ENCODE measurements around the gene ART1.
"Not testable (repeated sequence)": the region's sequence is repeated elsewhere in the genome, so short reads cannot be mapped to it uniquely, and the experiment has no call there.

The ART1 gene

GRCh38 chr11:3643102-3643546 lies 1.8 kb upstream of the ART1 start:
- peak overlapping the region; percentile 82 for H3K4me3 Mint-ChIP-seq
- not testable (repeated sequence) for H3K27ac Mint-ChIP-seq; H3K36me3 Mint-ChIP-seq; H3K9me3 Mint-ChIP-seq (ENCODE audit: low read depth); H3K4me1 Mint-ChIP-seq (ENCODE audit: low read depth)
- peaks cover 27% of the 10 kb centered on the region for H3K27me3 Mint-ChIP-seq

GRCh38 chr11:3645552-3645951 lies 624 bp downstream of the ART1 start:
- Mint-ChIP-seq H3K36me3 (peaks cover 4% of the 10 kb centered on the region), H3K4me1 (ENCODE audit: low read depth) (peaks cover 6% of the 10 kb centered on the region), H3K9me3 (ENCODE audit: low read depth) (no peaks in the 10 kb centered on the region), H3K4me3 (no peak overlapping the region), H3K27ac (no peak overlapping the region), H3K27me3 (peaks cover 30% of the 10 kb centered on the region)

- not testable (repeated sequence) for H3K27ac Mint-ChIP-seq; H3K9me3 Mint-ChIP-seq (ENCODE audit: low read depth); H3K4me1 Mint-ChIP-seq (ENCODE audit: low read depth); H3K36me3 Mint-ChIP-seq; H3K4me3 Mint-ChIP-seq
- H3K27me3 Mint-ChIP-seq = peaks cover 26% of the 10 kb centered on the region
Measured at GRCh38 chr11:3648843-3649242, 3.9 kb downstream of the ART1 start.

GRCh38 chr11:3649374-3649773 lies 4.4 kb downstream of the ART1 start:
- not testable (repeated sequence) for H3K9me3 Mint-ChIP-seq (ENCODE audit: low read depth); H3K36me3 Mint-ChIP-seq; H3K27ac Mint-ChIP-seq; H3K4me1 Mint-ChIP-seq (ENCODE audit: low read depth); H3K4me3 Mint-ChIP-seq
- H3K27me3 Mint-ChIP-seq = peaks cover 22% of the 10 kb centered on the region

GRCh38 chr11:3652514-3652913 lies 7.6 kb downstream of the ART1 start:
- not testable (repeated sequence) for H3K36me3 Mint-ChIP-seq; H3K27ac Mint-ChIP-seq; H3K4me3 Mint-ChIP-seq; H3K4me1 Mint-ChIP-seq (ENCODE audit: low read depth); H3K9me3 Mint-ChIP-seq (ENCODE audit: low read depth)
- peaks cover 12% of the 10 kb centered on the region for H3K27me3 Mint-ChIP-seq

GRCh38 chr11:3655547-3655946 lies 10.6 kb downstream of the ART1 start:
- H3K4me1 Mint-ChIP-seq (ENCODE audit: low read depth) = no peaks in the 10 kb centered on the region
- H3K9me3 Mint-ChIP-seq (ENCODE audit: low read depth) = no peaks in the 10 kb centered on the region
- H3K27me3 Mint-ChIP-seq = peaks cover 11% of the 10 kb centered on the region

GRCh38 chr11:3657331-3657730 lies 12.4 kb downstream of the ART1 start:
- H3K27ac Mint-ChIP-seq; H3K4me3 Mint-ChIP-seq; H3K9me3 Mint-ChIP-seq (ENCODE audit: low read depth); H3K36me3 Mint-ChIP-seq; H3K27me3 Mint-ChIP-seq; H3K4me1 Mint-ChIP-seq (ENCODE audit: low read depth): not testable (repeated sequence)

More at GRCh38 chr11:3655547-3655946, 10.6 kb downstream of the ART1 start:
- Mint-ChIP-seq H3K36me3 (no peaks in the 10 kb centered on the region), H3K27ac (no peak overlapping the region), H3K4me3 (no peak overlapping the region)

- peaks cover 8% of the 10 kb centered on the region for H3K27me3 Mint-ChIP-seq
- H3K9me3 Mint-ChIP-seq (ENCODE audit: low read depth) = no peaks in the 10 kb centered on the region
- H3K36me3 Mint-ChIP-seq = no peaks in the 10 kb centered on the region
- no peaks in the 10 kb centered on the region for H3K4me1 Mint-ChIP-seq (ENCODE audit: low read depth)
- no peak overlapping the region for H3K27ac Mint-ChIP-seq
- H3K4me3 Mint-ChIP-seq = no peak overlapping the region
Measured at GRCh38 chr11:3658252-3658651, 13.3 kb downstream of the ART1 start.

GRCh38 chr11:3659595-3660515 lies 14.9 kb downstream of the ART1 start:
- Mint-ChIP-seq H3K36me3 (peaks cover 3% of the 10 kb centered on the region), H3K9me3 (ENCODE audit: low read depth) (no peaks in the 10 kb centered on the region), H3K27me3 (peaks cover 8% of the 10 kb centered on the region), H3K4me3 (no peak overlapping the region), H3K27ac (no peak overlapping the region), H3K4me1 (ENCODE audit: low read depth) (no peaks in the 10 kb centered on the region)

- peaks cover 5% of the 10 kb centered on the region for H3K36me3 Mint-ChIP-seq
- H3K4me1 Mint-ChIP-seq (ENCODE audit: low read depth) = no peaks in the 10 kb centered on the region
- H3K9me3 Mint-ChIP-seq (ENCODE audit: low read depth) = no peaks in the 10 kb centered on the region
- H3K4me3 Mint-ChIP-seq = no peak overlapping the region
- peaks cover 5% of the 10 kb centered on the region for H3K27me3 Mint-ChIP-seq
- no peak overlapping the region for H3K27ac Mint-ChIP-seq
Measured at GRCh38 chr11:3660960-3661359, 16.0 kb downstream of the ART1 start.

GRCh38 chr11:3662856-3663255 lies 17.9 kb downstream of the ART1 start:
- no peaks in the 10 kb centered on the region for H3K4me1 Mint-ChIP-seq (ENCODE audit: low read depth)

GRCh38 chr11:3664032-3664630 lies 19.2 kb downstream of the ART1 start:
- Mint-ChIP-seq H3K27me3 (no peaks in the 10 kb centered on the region), H3K27ac (no peak overlapping the region), H3K9me3 (ENCODE audit: low read depth) (no peaks in the 10 kb centered on the region), H3K36me3 (peaks cover 7% of the 10 kb centered on the region), H3K4me1 (ENCODE audit: low read depth) (no peaks in the 10 kb centered on the region), H3K4me3 (no peak overlapping the region)

More at GRCh38 chr11:3662856-3663255, 17.9 kb downstream of the ART1 start:
- Mint-ChIP-seq H3K4me3 (no peak overlapping the region), H3K9me3 (ENCODE audit: low read depth) (no peaks in the 10 kb centered on the region), H3K36me3 (peaks cover 5% of the 10 kb centered on the region), H3K27ac (no peak overlapping the region), H3K27me3 (peaks cover 5% of the 10 kb centered on the region)

- no peaks in the 10 kb centered on the region for H3K4me1 Mint-ChIP-seq (ENCODE audit: low read depth)
- no peak overlapping the region for H3K4me3 Mint-ChIP-seq
- no peaks in the 10 kb centered on the region for H3K9me3 Mint-ChIP-seq (ENCODE audit: low read depth)
- H3K27ac Mint-ChIP-seq = no peak overlapping the region
- no peaks in the 10 kb centered on the region for H3K27me3 Mint-ChIP-seq
- peaks cover 10% of the 10 kb centered on the region for H3K36me3 Mint-ChIP-seq
Measured at GRCh38 chr11:3665336-3666022, 20.6 kb downstream of the ART1 start.

- Mint-ChIP-seq H3K27me3 (no peaks in the 10 kb centered on the region), H3K4me1 (ENCODE audit: low read depth) (no peaks in the 10 kb centered on the region), H3K9me3 (ENCODE audit: low read depth) (no peaks in the 10 kb centered on the region), H3K27ac (no peak overlapping the region), H3K4me3 (no peak overlapping the region), H3K36me3 (peaks cover 11% of the 10 kb centered on the region)
Measured at GRCh38 chr11:3666023-3666530, 21.1 kb downstream of the ART1 start.
